A549 (cell line): ENCODE results near the gene BCL2L13. TPM values are rescaled to one million over a fixed set of nuclear protein-coding genes. Genes with fewer than 3 reads are reported as not detected.

ENCODE experiments used
- ATAC-seq, 2 experiments: fragments of 200-7000 bp in 1 of 2; fragments of >200 bp in 1 of 2; cut with Nextera tagmentation in 1 of 2; cut with Tn5 transposase in 1 of 2; 3 replicates each; pipeline versions ENCODE4 v1.8.0 to v1.9.1; 2018 to 2020; ENCODE audit warnings: mild to moderate bottlenecking in 1 of 2, moderate library complexity in 1 of 2
- CTCF ChIA-PET: fragments of 300-600 bp; sonication (Branson Sonifier 250); formaldehyde crosslinking; extraction: SDS; loops from one replicate; lab custom pipeline; 2021; ENCODE audit warnings: antibody characterized with exemption, inconsistent platforms; lab: Yijun Ruan, JAX
- POLR2A ChIA-PET: fragments of 350-600 bp; formaldehyde crosslinking; extraction: SDS; loops from one replicate; lab custom pipeline; 2021; ENCODE audit warnings: antibody characterized with exemption, inconsistent platforms; lab: Yijun Ruan, JAX
- DNase-seq, 2 experiments: peaks; one replicate each; pipeline versions ENCODE4 v3.0.0 to v3.0.0-alpha.2; 2011 to 2016; ENCODE audit warnings: low read depth in 1 of 2, low spot score in 1 of 2
- FAIRE-seq: peaks from 2 replicates; lab custom pipeline; 2011; peaks lifted over from hg19 to GRCh38; lab: Jason Lieb, UNC
- H3K27ac ChIP-seq, 2 experiments: fragments of >200 bp; sonication (Bioruptor Twin); formaldehyde crosslinking; 3 replicates each; pipeline ENCODE4 v1.5.1; 2016 to 2017
- H3K4me1 ChIP-seq: fragments of >200 bp; sonication (Bioruptor Twin); formaldehyde crosslinking; 3 replicates; pipeline ENCODE4 v1.6.1; 2016
- H3K4me2 ChIP-seq: fragments of >200 bp; sonication (Bioruptor Twin); formaldehyde crosslinking; 3 replicates; pipeline ENCODE4 v1.6.1; 2016
- H3K4me3 ChIP-seq: fragments of >200 bp; sonication (Bioruptor Twin); formaldehyde crosslinking; 3 replicates; pipeline ENCODE4 v1.5.1; 2016
- H3K9me3 ChIP-seq: fragments of >200 bp; sonication (Bioruptor Twin); formaldehyde crosslinking; 3 replicates; pipeline ENCODE4 v1.6.1; 2016
- CBX2 ChIP-seq: fragments of 200-600 bp; sonication (generic); IDR thresholded peaks from 2 replicates; pipeline ENCODE4 v1.6.1; 2016; ENCODE audit warnings: low read depth, mild to moderate bottlenecking, borderline replicate concordance
- CHD2 ChIP-seq: fragments of 150-350 bp; IDR thresholded peaks from 2 replicates; pipeline ENCODE4 v1.6.1; 2014; ENCODE audit warnings: low read length; ENCODE audit not compliant: partially characterized antibody
- CTCF ChIP-seq: fragments of >200 bp; sonication (Bioruptor Twin); formaldehyde crosslinking; IDR thresholded peaks from 3 replicates; pipeline ENCODE4 v1.5.1; 2016
- EHF ChIP-seq: fragments of 250-450 bp; sonication (Bioruptor Pico); IDR thresholded peaks from 2 replicates; pipeline ENCODE4 v1.5.0; 2020; ENCODE audit warnings: mild to moderate bottlenecking
- ESRRA ChIP-seq: fragments of 150-350 bp; IDR thresholded peaks from 2 replicates; pipeline ENCODE4 v1.6.1; 2014; ENCODE audit warnings: mild to moderate bottlenecking, low read length, borderline replicate concordance
- FOSL2 ChIP-seq, 2 experiments: fragments of 450-650 bp in 1 of 2; fragments of >200 bp in 1 of 2; sonication (Bioruptor Twin) in 1 of 2; formaldehyde crosslinking; IDR thresholded peaks; 2 replicates each; pipeline versions ENCODE4 v1.5.0 to v1.6.1; 2016 to 2020; ENCODE audit warnings: mild to moderate bottlenecking in 1 of 2, moderate library complexity in 1 of 2
- FOXS1 ChIP-seq: fragments of 250-450 bp; sonication (Bioruptor Pico); IDR thresholded peaks from 2 replicates; pipeline ENCODE4 v1.5.0; 2020; ENCODE audit warnings: mild to moderate bottlenecking, moderate library complexity
- HDAC2 ChIP-seq: fragments of 200-600 bp; sonication (generic); IDR thresholded peaks from 2 replicates; pipeline ENCODE4 v1.6.1; 2016
- HEYL ChIP-seq: fragments of 250-450 bp; sonication (Bioruptor Pico); IDR thresholded peaks from 2 replicates; pipeline ENCODE4 v1.8.0; 2021; ENCODE audit warnings: mild to moderate bottlenecking, moderate library complexity
- HOXB13 ChIP-seq: fragments of 250-450 bp; sonication (Bioruptor Pico); IDR thresholded peaks from 2 replicates; pipeline ENCODE4 v1.5.0; 2020; ENCODE audit warnings: low read depth, mild to moderate bottlenecking, moderate library complexity
- HOXB5 ChIP-seq: fragments of 250-450 bp; sonication (Bioruptor Pico); IDR thresholded peaks from 2 replicates; pipeline ENCODE4 v1.5.0; 2020; ENCODE audit warnings: mild to moderate bottlenecking, moderate library complexity
- JUNB ChIP-seq: fragments of >200 bp; sonication (Bioruptor Twin); formaldehyde crosslinking; IDR thresholded peaks from 2 replicates; pipeline ENCODE4 v1.6.1; 2016
- KDM1A ChIP-seq: fragments of 200-600 bp; sonication (generic); IDR thresholded peaks from 2 replicates; pipeline ENCODE4 v1.6.1; 2016; ENCODE audit warnings: low read depth, mild to moderate bottlenecking
- KDM5A ChIP-seq: fragments of 200-600 bp; sonication (generic); IDR thresholded peaks from 2 replicates; pipeline ENCODE4 v1.6.1; 2016; ENCODE audit warnings: antibody characterized with exemption, mild to moderate bottlenecking
- MAFK ChIP-seq: fragments of 450-650 bp; IDR thresholded peaks from 2 replicates; pipeline ENCODE4 v1.6.1; 2014; ENCODE audit not compliant: partially characterized antibody
- NPAS2 ChIP-seq: fragments of 250-450 bp; sonication (Bioruptor Pico); IDR thresholded peaks from 2 replicates; pipeline ENCODE4 v1.8.0; 2022; ENCODE audit warnings: mild to moderate bottlenecking, moderate library complexity, borderline replicate concordance
- POLR2AphosphoS2 ChIP-seq: conservative IDR thresholded peaks from 2 replicates; pipeline ENCODE4 v1.6.1; 2012; ENCODE audit warnings: low read length, improper control_type of control experiment, inconsistent platforms
- RARB ChIP-seq: fragments of 250-450 bp; sonication (Bioruptor Pico); IDR thresholded peaks from 2 replicates; pipeline ENCODE4 v1.8.0; 2021; ENCODE audit warnings: mild to moderate bottlenecking, moderate library complexity
- RCOR1 ChIP-seq: fragments of 150-350 bp; IDR thresholded peaks from 2 replicates; pipeline ENCODE4 v1.6.1; 2014; ENCODE audit warnings: antibody characterized with exemption, low read length, low read depth
- RNF2 ChIP-seq: fragments of 200-600 bp; sonication (generic); IDR thresholded peaks from 2 replicates; pipeline ENCODE4 v1.6.1; 2016; ENCODE audit warnings: low read depth, mild to moderate bottlenecking, antibody characterized with exemption, moderate library complexity, borderline replicate concordance
- SMC3 ChIP-seq: fragments of >200 bp; sonication (Bioruptor Twin); formaldehyde crosslinking; IDR thresholded peaks from 3 replicates; pipeline ENCODE4 v1.6.1; 2018; ENCODE audit warnings: inconsistent platforms
- SREBF2 ChIP-seq: fragments of 450-650 bp; IDR thresholded peaks from 2 replicates; pipeline ENCODE4 v1.6.1; 2014; ENCODE audit warnings: mild to moderate bottlenecking, moderate library complexity
- TFCP2L1 ChIP-seq: fragments of 250-450 bp; sonication (Bioruptor Pico); IDR thresholded peaks from 2 replicates; pipeline ENCODE4 v1.5.0; 2021; ENCODE audit warnings: mild to moderate bottlenecking
- ZNF302 ChIP-seq: fragments of 250-450 bp; sonication (Bioruptor Pico); IDR thresholded peaks from 2 replicates; pipeline ENCODE4 v1.9.0; 2021; ENCODE audit warnings: inconsistent platforms, mild to moderate bottlenecking, moderate library complexity
- WGBS: methylation state at CpG from one replicate; pipeline ENCODE4 v1.1.6; 2017; ENCODE audit errors: missing lambda C conversion rate; 5-methylcytosine and 5-hydroxymethylcytosine counted together
- polyA plus RNA-seq, 4 experiments: library from polyadenylated mRNA; depleted of rRNA in 3 of 4; stranded (reverse); fragments of >200 nt; fragmentation: RNase III in 1 of 4; extraction: RNeasy Plus Mini Kit Qiagen cat#74134 plus additional on column Dnase treatment in 1 of 4; gene quantifications; 2 replicates in 3 of 4; 3 replicates in 1 of 4; pipeline ENCODE4 v1.2.3, GENCODE V29; 2011 to 2017
- TF ChIP-seq, protein P1 (sequence below): IDR thresholded peaks from 2 replicates; pipeline ENCODE4 v1.6.1; 2012; ENCODE audit warnings: low read depth, borderline replicate concordance
- TF ChIP-seq, protein P2 (sequence below): fragments of 250-450 bp; sonication (Bioruptor Pico); IDR thresholded peaks from 2 replicates; pipeline ENCODE4 v1.5.0; 2021; ENCODE audit warnings: mild to moderate bottlenecking, moderate library complexity, borderline replicate concordance
- TF ChIP-seq, protein P3 (sequence below): fragments of >200 bp; sonication (Bioruptor Twin); formaldehyde crosslinking; IDR thresholded peaks from 2 replicates; pipeline ENCODE4 v1.6.1; 2016
- TF ChIP-seq, protein P4 (sequence below): fragments of 200-600 bp; sonication (generic); IDR thresholded peaks from 2 replicates; pipeline ENCODE4 v1.6.1; 2016; ENCODE audit warnings: antibody characterized with exemption, mild to moderate bottlenecking, moderate library complexity

Gene BCL2L13
- polyA plus RNA-seq, 2 of the 4 experiments (the other 2 are of a cell fraction): 36.9 to 44.9 TPM

DNA sequence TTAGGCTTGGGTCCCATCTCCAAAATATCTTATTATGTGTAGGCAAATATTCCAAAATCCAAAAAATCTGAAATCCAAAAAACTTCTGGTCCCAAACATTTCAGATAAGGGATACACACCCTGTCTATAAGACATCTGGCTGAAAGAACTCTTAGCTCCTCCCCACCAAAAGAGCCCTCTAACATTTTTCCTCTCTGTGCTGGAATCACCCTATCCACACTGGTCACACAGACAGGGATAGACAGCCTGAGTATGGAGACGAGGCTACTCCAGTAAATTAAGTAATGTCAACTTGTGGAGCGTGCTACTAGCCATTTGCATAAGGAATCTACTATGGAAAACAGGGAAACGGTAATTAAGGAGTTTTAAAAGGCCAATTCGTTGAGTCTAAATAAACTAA is 34.9 kb upstream of the BCL2L13 start:
- no peak for FAIRE-seq
- TF ChIP-seq, protein P1, sequence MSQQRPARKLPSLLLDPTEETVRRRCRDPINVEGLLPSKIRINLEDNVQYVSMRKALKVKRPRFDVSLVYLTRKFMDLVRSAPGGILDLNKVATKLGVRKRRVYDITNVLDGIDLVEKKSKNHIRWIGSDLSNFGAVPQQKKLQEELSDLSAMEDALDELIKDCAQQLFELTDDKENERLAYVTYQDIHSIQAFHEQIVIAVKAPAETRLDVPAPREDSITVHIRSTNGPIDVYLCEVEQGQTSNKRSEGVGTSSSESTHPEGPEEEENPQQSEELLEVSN: no peak
- TF ChIP-seq FOXS1 (CRISPR knock-in tag): no peak
- no peak for TF ChIP-seq SREBF2
- no peak for TF ChIP-seq HOXB5
- TF ChIP-seq, protein P2, sequence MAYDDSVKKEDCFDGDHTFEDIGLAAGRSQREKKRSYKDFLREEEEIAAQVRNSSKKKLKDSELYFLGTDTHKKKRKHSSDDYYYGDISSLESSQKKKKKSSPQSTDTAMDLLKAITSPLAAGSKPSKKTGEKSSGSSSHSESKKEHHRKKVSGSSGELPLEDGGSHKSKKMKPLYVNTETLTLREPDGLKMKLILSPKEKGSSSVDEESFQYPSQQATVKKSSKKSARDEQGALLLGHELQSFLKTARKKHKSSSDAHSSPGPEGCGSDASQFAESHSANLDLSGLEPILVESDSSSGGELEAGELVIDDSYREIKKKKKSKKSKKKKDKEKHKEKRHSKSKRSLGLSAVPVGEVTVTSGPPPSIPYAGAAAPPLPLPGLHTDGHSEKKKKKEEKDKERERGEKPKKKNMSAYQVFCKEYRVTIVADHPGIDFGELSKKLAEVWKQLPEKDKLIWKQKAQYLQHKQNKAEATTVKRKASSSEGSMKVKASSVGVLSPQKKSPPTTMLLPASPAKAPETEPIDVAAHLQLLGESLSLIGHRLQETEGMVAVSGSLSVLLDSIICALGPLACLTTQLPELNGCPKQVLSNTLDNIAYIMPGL (CRISPR knock-in tag): no peak
- no peak for TF ChIP-seq POLR2AphosphoS2
- TF ChIP-seq CBX2: no peak
- TF ChIP-seq SMC3: no peak
- no peak for TF ChIP-seq KDM5A
- TF ChIP-seq RARB (CRISPR knock-in tag): no peak
- no peak for ATAC-seq
- no peak overlapping the region for H3K27ac ChIP-seq
- CTCF ChIA-PET: interaction anchor here (1.4 kb wide), 1 partner anchor 45 kb away, joined by 3 read pairs; no protein-coding TSS in a partner anchor
- no peak overlapping the region for H3K4me3 ChIP-seq
- no peaks in the 10 kb centered on the region for H3K9me3 ChIP-seq
- POLR2A ChIA-PET: no interaction called here
- WGBS: 94% methylated on average over 4 of the region's 4 CpGs
- no peak for DNase-seq
- no peaks in the 10 kb centered on the region for H3K4me1 ChIP-seq
- no peak overlapping the region for H3K4me2 ChIP-seq

DNA sequence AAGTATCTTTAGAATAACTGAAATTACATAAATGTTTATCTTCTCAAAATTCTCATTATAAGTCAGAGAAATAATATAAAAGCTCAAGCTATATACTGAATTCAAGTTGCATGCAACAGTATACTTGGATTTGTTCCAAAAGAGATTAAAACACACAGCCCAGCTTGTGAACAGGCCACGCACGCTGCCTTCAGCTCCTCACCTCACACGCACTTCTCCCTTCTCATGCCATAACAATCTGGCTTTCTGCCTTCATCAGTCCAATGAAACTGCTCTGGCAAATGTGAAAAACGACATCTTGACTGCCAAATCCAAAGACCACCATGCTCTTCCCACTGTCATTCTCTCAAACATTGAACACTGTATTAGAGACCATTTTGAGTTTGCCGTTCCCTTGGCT is 32.1 kb upstream of the BCL2L13 start:
- Histone ChIP-seq H3K4me3 (no peak overlapping the region), H3K4me1 (no peaks in the 10 kb centered on the region), H3K9me3 (no peaks in the 10 kb centered on the region), H3K27ac (no peak overlapping the region), H3K4me2 (no peak overlapping the region)
- 87% methylated on average over 5 of the region's 5 CpGs for WGBS
- CTCF ChIA-PET: interaction anchor here (0.6 kb wide), 2 partner anchors 186 to 1798 kb away, joined by 3 read pairs; no protein-coding TSS in a partner anchor
- POLR2A ChIA-PET: no interaction called here
- ATAC-seq (no peak), FAIRE-seq (no peak), DNase-seq (no peak)
- TF ChIP-seq, protein P2 (CRISPR knock-in tag): no peak
- TF ChIP-seq NPAS2: no peak
- no peak for TF ChIP-seq FOSL2 (IDR thresholded peaks at IDR 0.05)
- TF ChIP-seq FOSL2 (CRISPR knock-in tag; IDR thresholded peaks at IDR 0.05): no peak
- TF ChIP-seq, protein P3, sequence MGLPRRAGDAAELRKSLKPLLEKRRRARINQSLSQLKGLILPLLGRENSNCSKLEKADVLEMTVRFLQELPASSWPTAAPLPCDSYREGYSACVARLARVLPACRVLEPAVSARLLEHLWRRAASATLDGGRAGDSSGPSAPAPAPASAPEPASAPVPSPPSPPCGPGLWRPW: no peak
- no peak for TF ChIP-seq CTCF
- TF ChIP-seq RNF2: no peak
- TF ChIP-seq MAFK: no peak
- no peak for TF ChIP-seq TFCP2L1 (CRISPR knock-in tag)
- TF ChIP-seq HEYL (CRISPR knock-in tag): no peak
- TF ChIP-seq ZNF302 (CRISPR knock-in tag): no peak
- no peak for TF ChIP-seq JUNB
- TF ChIP-seq KDM1A: no peak
- TF ChIP-seq HOXB13 (CRISPR knock-in tag): no peak
- no peak for TF ChIP-seq RARB (CRISPR knock-in tag)
- TF ChIP-seq RCOR1: no peak
- TF ChIP-seq EHF (CRISPR knock-in tag): no peak
- TF ChIP-seq, protein P4, sequence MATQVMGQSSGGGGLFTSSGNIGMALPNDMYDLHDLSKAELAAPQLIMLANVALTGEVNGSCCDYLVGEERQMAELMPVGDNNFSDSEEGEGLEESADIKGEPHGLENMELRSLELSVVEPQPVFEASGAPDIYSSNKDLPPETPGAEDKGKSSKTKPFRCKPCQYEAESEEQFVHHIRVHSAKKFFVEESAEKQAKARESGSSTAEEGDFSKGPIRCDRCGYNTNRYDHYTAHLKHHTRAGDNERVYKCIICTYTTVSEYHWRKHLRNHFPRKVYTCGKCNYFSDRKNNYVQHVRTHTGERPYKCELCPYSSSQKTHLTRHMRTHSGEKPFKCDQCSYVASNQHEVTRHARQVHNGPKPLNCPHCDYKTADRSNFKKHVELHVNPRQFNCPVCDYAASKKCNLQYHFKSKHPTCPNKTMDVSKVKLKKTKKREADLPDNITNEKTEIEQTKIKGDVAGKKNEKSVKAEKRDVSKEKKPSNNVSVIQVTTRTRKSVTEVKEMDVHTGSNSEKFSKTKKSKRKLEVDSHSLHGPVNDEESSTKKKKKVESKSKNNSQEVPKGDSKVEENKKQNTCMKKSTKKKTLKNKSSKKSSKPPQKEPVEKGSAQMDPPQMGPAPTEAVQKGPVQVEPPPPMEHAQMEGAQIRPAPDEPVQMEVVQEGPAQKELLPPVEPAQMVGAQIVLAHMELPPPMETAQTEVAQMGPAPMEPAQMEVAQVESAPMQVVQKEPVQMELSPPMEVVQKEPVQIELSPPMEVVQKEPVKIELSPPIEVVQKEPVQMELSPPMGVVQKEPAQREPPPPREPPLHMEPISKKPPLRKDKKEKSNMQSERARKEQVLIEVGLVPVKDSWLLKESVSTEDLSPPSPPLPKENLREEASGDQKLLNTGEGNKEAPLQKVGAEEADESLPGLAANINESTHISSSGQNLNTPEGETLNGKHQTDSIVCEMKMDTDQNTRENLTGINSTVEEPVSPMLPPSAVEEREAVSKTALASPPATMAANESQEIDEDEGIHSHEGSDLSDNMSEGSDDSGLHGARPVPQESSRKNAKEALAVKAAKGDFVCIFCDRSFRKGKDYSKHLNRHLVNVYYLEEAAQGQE: no peak
- no peak for TF ChIP-seq ESRRA
- TF ChIP-seq CHD2: no peak
- TF ChIP-seq HDAC2: no peak
